Panc1 (cell line): ENCODE measurements around the gene GSG1L. TPM values are rescaled to one million over a fixed set of nuclear protein-coding genes. Genes with fewer than 3 reads are reported as not detected.

ENCODE experiments used
- ATAC-seq: fragments of 200-7000 bp; cut with Tn5 transposase; 2 replicates; pipeline ENCODE4 v1.9.1; 2020; ENCODE audit warnings: mild to moderate bottlenecking, moderate library complexity
- BruUV-seq: library from RNA; stranded (reverse); fragments of 400-500 nt; replicated peaks from 2 replicates; lab custom pipeline; 2021; lab: Mats Ljungman, UMichigan
- CTCF ChIA-PET: fragments of 300-600 bp; sonication (Branson Sonifier 250); formaldehyde crosslinking; loops from one replicate; lab custom pipeline; 2022; ENCODE audit warnings: antibody characterized with exemption; lab: Charles Lee
- POLR2A ChIA-PET: fragments of 300-600 bp; sonication (Branson Sonifier 250); formaldehyde crosslinking; loops from one replicate; lab custom pipeline; 2022; ENCODE audit warnings: antibody characterized with exemption; lab: Charles Lee
- DNase-seq: peaks from one replicate; pipeline ENCODE4 v3.0.0-alpha.2; 2010; ENCODE audit warnings: low read depth, low spot score
- H3K27ac ChIP-seq: 2 replicates; pipeline ENCODE4 v1.5.1; 2011; ENCODE audit warnings: mild to moderate bottlenecking, low read length, inconsistent platforms
- H3K27me3 ChIP-seq: fragments of 200-500 bp; sonication (Bioruptor generic); 2 replicates; pipeline ENCODE4 v1.6.0; 2014; ENCODE audit warnings: low read length, inconsistent platforms; ENCODE audit not compliant: control insufficient read depth, insufficient read depth
- H3K36me3 ChIP-seq: fragments of 200-500 bp; sonication (Bioruptor generic); 2 replicates; pipeline ENCODE4 v1.5.1; 2014; ENCODE audit warnings: inconsistent platforms, mild to moderate bottlenecking, low read length, moderate library complexity; ENCODE audit not compliant: control insufficient read depth, insufficient read depth
- H3K4me1 ChIP-seq: 2 replicates; pipeline ENCODE4 v1.5.1; 2011; ENCODE audit warnings: inconsistent platforms, mild to moderate bottlenecking, low read length, moderate library complexity; ENCODE audit not compliant: control insufficient read depth, insufficient read depth
- H3K4me3 ChIP-seq, 2 experiments: 2 replicates each; pipeline ENCODE4 v1.5.1; 2011 to 2012; ENCODE audit warnings: low read depth in 2 of 2, low read length in 2 of 2, mild to moderate bottlenecking in 2 of 2, inconsistent platforms in 1 of 2, moderate library complexity in 1 of 2
- H3K9me3 ChIP-seq: fragments of 200-500 bp; sonication (Bioruptor generic); 2 replicates; pipeline ENCODE4 v1.5.1; 2014; ENCODE audit warnings: low read depth, mild to moderate bottlenecking, inconsistent platforms, low read length, moderate library complexity; ENCODE audit not compliant: control insufficient read depth, insufficient read depth
- POLR2AphosphoS5 ChIP-seq: IDR thresholded peaks from 2 replicates; pipeline ENCODE4 v1.6.1; 2012; ENCODE audit warnings: mild to moderate bottlenecking, low read depth, low read length, moderate library complexity
- SIN3A ChIP-seq: IDR thresholded peaks from 2 replicates; pipeline ENCODE4 v1.6.1; 2012; ENCODE audit warnings: low read depth, mild to moderate bottlenecking, low read length, moderate library complexity, borderline replicate concordance; ENCODE audit not compliant: insufficient read depth
- TCF7L2 ChIP-seq: IDR thresholded peaks from 2 replicates; pipeline ENCODE4 v1.6.1; 2011; ENCODE audit warnings: mild to moderate bottlenecking, low read depth, low read length, inconsistent platforms
- in situ Hi-C: cut with HindIII; loops from 2 replicates; pipeline ENCODE4 v1.10.0; 2016; ENCODE audit warnings: low sequenced_read_pairs, low pct_unique_long_range_greater_than_20kb
- intact Hi-C: fragments of 100-400 bp; cut with micrococcal nuclease; formaldehyde crosslinking; loops from one replicate; pipeline ENCODE4 v1.10.0; 2022; ENCODE audit not compliant: unreplicated experiment
- total RNA-seq: library from RNA; stranded (reverse); gene quantifications from one replicate; pipeline ENCODE4 v1.2.1, GENCODE V29; 2021; ENCODE audit not compliant: unreplicated experiment
- TF ChIP-seq, protein P1 (sequence below): fragments of 450-650 bp; IDR thresholded peaks from 2 replicates; pipeline ENCODE4 v1.5.1; 2017; ENCODE audit warnings: mild to moderate bottlenecking
- TF ChIP-seq, protein P2 (sequence below), 2 experiments: IDR thresholded peaks; 2 replicates each; pipeline ENCODE4 v1.6.1; 2011 to 2012; ENCODE audit warnings: low read depth in 2 of 2, control low read depth in 1 of 2, low read length in 1 of 2, mild to moderate bottlenecking in 1 of 2, moderate library complexity in 1 of 2; ENCODE audit not compliant: insufficient read depth in 1 of 2

The GSG1L gene
- total RNA-seq, 1 experiment from 2014 or later = 0.08 TPM

DNA sequence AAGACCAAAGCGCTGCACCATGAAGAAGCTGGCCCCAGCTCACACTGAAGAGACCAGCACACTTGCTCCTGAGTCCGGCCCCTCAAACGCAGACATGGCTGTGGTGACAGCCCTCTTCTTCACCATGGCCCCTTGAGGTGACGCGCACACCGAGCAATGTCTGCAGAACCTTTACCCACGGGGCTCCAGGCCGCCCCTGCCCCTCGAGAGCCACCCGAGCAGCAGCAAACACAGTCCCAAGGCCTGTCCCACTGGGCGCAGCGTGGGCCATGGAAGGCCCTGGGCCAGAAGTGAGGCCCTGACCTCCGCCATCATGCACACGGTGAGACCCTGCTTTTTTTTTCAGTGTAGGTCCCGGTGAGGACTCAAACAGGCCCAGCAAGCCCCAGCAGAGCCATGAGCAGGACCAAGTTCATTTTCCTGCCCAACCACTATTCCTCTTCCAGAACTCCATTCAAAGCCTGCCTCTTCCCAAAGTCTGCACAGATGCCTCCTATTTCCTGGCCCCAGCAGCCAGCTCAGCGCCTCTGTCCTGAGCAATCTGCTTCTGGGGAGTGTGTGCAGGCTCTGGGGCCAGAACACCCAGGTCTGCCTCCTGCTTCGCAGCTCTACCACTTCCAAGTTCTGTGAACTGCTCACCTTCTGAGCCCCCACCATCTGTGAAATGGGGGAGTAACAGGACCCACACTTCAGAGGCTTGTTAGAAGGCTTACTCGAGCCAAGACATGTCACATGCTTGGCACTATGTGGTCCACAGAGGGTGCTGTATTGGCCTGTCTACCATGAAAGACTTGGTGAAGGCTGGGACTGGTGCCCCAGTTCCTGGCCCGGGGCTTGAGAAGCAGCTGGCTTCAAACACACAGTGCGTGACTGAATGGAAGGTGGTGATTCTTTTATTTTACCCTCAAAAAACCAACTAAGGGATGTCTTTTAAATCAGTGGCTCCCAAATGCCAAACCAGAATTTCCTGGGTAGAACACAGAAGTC lies 35.7 kb upstream of the GSG1L start:
- Histone ChIP-seq H3K4me1 (no peaks in the 10 kb centered on the region), H3K9me3 (no peaks in the 10 kb centered on the region), H3K27ac (no peak overlapping the region), H3K4me3 (no peak overlapping the region), H3K36me3 (peaks cover 9% of the 10 kb centered on the region), H3K27me3 (no peaks in the 10 kb centered on the region)
- in situ Hi-C loops (no loop called here), intact Hi-C loops (no loop called here)
- no peak for DNase-seq
- POLR2A ChIA-PET = no interaction called here
- ATAC-seq = no peak
- CTCF ChIA-PET = interaction anchor here (0.5 kb wide), 1 partner anchor 550 kb away, joined by 4 read pairs; the partner anchor contains the start of gene GTF3C1
- BruUV-seq = no TSS peak
- TF ChIP-seq, protein P1, sequence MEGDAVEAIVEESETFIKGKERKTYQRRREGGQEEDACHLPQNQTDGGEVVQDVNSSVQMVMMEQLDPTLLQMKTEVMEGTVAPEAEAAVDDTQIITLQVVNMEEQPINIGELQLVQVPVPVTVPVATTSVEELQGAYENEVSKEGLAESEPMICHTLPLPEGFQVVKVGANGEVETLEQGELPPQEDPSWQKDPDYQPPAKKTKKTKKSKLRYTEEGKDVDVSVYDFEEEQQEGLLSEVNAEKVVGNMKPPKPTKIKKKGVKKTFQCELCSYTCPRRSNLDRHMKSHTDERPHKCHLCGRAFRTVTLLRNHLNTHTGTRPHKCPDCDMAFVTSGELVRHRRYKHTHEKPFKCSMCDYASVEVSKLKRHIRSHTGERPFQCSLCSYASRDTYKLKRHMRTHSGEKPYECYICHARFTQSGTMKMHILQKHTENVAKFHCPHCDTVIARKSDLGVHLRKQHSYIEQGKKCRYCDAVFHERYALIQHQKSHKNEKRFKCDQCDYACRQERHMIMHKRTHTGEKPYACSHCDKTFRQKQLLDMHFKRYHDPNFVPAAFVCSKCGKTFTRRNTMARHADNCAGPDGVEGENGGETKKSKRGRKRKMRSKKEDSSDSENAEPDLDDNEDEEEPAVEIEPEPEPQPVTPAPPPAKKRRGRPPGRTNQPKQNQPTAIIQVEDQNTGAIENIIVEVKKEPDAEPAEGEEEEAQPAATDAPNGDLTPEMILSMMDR = no peak
- no peak for TF ChIP-seq TCF7L2
- no peak for TF ChIP-seq SIN3A
- no peak for TF ChIP-seq POLR2AphosphoS5
- TF ChIP-seq, protein P2, sequence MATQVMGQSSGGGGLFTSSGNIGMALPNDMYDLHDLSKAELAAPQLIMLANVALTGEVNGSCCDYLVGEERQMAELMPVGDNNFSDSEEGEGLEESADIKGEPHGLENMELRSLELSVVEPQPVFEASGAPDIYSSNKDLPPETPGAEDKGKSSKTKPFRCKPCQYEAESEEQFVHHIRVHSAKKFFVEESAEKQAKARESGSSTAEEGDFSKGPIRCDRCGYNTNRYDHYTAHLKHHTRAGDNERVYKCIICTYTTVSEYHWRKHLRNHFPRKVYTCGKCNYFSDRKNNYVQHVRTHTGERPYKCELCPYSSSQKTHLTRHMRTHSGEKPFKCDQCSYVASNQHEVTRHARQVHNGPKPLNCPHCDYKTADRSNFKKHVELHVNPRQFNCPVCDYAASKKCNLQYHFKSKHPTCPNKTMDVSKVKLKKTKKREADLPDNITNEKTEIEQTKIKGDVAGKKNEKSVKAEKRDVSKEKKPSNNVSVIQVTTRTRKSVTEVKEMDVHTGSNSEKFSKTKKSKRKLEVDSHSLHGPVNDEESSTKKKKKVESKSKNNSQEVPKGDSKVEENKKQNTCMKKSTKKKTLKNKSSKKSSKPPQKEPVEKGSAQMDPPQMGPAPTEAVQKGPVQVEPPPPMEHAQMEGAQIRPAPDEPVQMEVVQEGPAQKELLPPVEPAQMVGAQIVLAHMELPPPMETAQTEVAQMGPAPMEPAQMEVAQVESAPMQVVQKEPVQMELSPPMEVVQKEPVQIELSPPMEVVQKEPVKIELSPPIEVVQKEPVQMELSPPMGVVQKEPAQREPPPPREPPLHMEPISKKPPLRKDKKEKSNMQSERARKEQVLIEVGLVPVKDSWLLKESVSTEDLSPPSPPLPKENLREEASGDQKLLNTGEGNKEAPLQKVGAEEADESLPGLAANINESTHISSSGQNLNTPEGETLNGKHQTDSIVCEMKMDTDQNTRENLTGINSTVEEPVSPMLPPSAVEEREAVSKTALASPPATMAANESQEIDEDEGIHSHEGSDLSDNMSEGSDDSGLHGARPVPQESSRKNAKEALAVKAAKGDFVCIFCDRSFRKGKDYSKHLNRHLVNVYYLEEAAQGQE (IDR thresholded peaks at IDR 0.05; ENCODE audit: insufficient read depth in 1 of 2, low read depth in 2 of 2, low read length in 1 of 2) = no peak

DNA sequence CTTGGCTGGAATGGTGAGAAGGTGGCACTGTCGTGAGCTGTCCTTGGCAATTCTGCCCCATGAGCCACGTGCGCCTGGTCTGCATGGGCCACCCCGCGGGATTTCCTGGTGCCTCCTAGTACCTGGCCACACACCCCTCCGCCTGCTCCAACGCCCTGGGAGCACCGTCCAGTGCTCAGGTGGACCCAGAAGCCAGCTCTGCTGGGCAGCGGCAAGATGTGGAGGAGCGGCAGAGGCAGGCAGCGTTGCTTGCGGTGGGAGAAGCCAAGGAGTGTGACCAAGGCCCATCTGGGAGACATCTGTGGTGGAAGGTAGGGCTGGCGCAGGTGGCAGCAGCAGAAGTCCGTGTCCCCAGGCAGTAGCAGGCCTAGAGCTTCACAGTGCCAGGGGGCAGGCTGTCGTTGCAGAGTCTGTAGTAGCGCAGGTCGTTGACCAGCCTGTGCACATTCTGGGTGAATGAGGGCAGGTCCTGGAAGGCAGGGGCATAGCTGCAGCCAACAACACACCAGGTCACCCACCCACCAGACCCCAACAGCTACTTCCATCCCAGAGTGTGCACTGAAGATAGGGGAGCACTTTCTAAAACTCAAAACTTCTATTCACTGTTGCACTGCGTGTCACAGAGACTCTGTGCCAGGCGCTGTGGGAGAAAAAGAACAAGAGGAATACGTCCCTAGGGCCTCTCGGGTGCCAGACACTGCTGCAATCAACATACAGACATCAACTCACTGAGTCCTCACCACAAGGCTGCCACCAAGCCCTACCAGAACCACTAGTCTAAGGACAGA lies 34.9 kb upstream of the GSG1L start:
- H3K4me3 ChIP-seq = no peak overlapping the region
- no peaks in the 10 kb centered on the region for H3K4me1 ChIP-seq
- H3K36me3 ChIP-seq = peaks cover 9% of the 10 kb centered on the region
- intact Hi-C loops (no loop called here), in situ Hi-C loops (no loop called here)
- DNase-seq (no peak), ATAC-seq (no peak)
- H3K9me3 ChIP-seq = no peaks in the 10 kb centered on the region
- CTCF ChIA-PET = interaction anchor here (0.5 kb wide), 1 partner anchor 549 kb away, joined by 4 read pairs; the partner anchor contains the start of gene GTF3C1
- H3K27ac ChIP-seq = no peak overlapping the region
- POLR2A ChIA-PET = no interaction called here
- H3K27me3 ChIP-seq = no peaks in the 10 kb centered on the region
- no TSS peak for BruUV-seq
- TF ChIP-seq TCF7L2 (no peak), POLR2AphosphoS5 (no peak), SIN3A (no peak)
- TF ChIP-seq, protein P1 = no peak
- TF ChIP-seq, protein P2 (IDR thresholded peaks at IDR 0.05; ENCODE audit: insufficient read depth in 1 of 2, low read depth in 2 of 2, low read length in 1 of 2) = no peak
